ENCODE data around the gene RHBDL2. TPM values are rescaled to one million over a fixed set of nuclear protein-coding genes. Genes with fewer than 3 reads are reported as not detected.

The RHBDL2 gene
- total RNA-seq, 1 donor from 2014 or later = not detected

GRCh38 chr1:38953433-38953860, 11.8 kb upstream of the RHBDL2 start:
- Mint-ChIP-seq H3K4me1 (peaks cover 5% of the 10 kb centered on the region), H3K36me3 (no peaks in the 10 kb centered on the region), H3K27me3 (ENCODE audit: low read depth) (no peaks in the 10 kb centered on the region), H3K4me3 (no peak overlapping the region), H3K27ac (no peak overlapping the region), H3K9me3 (peaks cover 4% of the 10 kb centered on the region)
- TF ChIP-seq CTCF (IDR thresholded peaks at IDR 0.05; ENCODE audit: unreplicated experiment) = no peak
- no peak for DNase-seq (ENCODE audit: low spot score in 2 of 2, unreplicated experiment in 2 of 2)

- H3K27ac Mint-ChIP-seq = no peak overlapping the region
- H3K36me3 Mint-ChIP-seq = no peaks in the 10 kb centered on the region
- H3K9me3 Mint-ChIP-seq = peaks cover 8% of the 10 kb centered on the region
- H3K4me1 Mint-ChIP-seq = peaks cover 5% of the 10 kb centered on the region
- TF ChIP-seq CTCF (IDR thresholded peaks at IDR 0.05; ENCODE audit: unreplicated experiment) = no peak
- no peaks in the 10 kb centered on the region for H3K27me3 Mint-ChIP-seq (ENCODE audit: low read depth)
- no peak overlapping the region for H3K4me3 Mint-ChIP-seq
- DNase-seq (ENCODE audit: low spot score in 2 of 2, unreplicated experiment in 2 of 2) = no peak
These were observed 8.9 kb upstream of the RHBDL2 start for GRCh38 chr1:38950553-38950952.

- Mint-ChIP-seq H3K36me3 (no peaks in the 10 kb centered on the region), H3K4me3 (no peak overlapping the region), H3K27ac (no peak overlapping the region), H3K4me1 (no peaks in the 10 kb centered on the region), H3K27me3 (ENCODE audit: low read depth) (no peaks in the 10 kb centered on the region), H3K9me3 (peaks cover 5% of the 10 kb centered on the region)
- DNase-seq (ENCODE audit: low spot score in 2 of 2, unreplicated experiment in 2 of 2) = no peak
- TF ChIP-seq CTCF (IDR thresholded peaks at IDR 0.05; ENCODE audit: unreplicated experiment) = no peak
These were observed 2.9 kb upstream of the RHBDL2 start for GRCh38 chr1:38944547-38944946.

- H3K27me3 Mint-ChIP-seq (ENCODE audit: low read depth) = no peaks in the 10 kb centered on the region
- no peak for DNase-seq (ENCODE audit: low spot score in 2 of 2, unreplicated experiment in 2 of 2)
- H3K36me3 Mint-ChIP-seq = no peaks in the 10 kb centered on the region
- H3K4me1 Mint-ChIP-seq = no peaks in the 10 kb centered on the region
- H3K27ac Mint-ChIP-seq = no peak overlapping the region
- TF ChIP-seq CTCF (IDR thresholded peaks at IDR 0.05; ENCODE audit: unreplicated experiment) = no peak
- peaks cover 5% of the 10 kb centered on the region for H3K9me3 Mint-ChIP-seq
- H3K4me3 Mint-ChIP-seq = no peak overlapping the region
These were observed 1.2 kb upstream of the RHBDL2 start for GRCh38 chr1:38942664-38943428.

GRCh38 chr1:38941093-38941492, 537 bp downstream of the RHBDL2 start:
- H3K36me3 Mint-ChIP-seq = no peaks in the 10 kb centered on the region
- no peak overlapping the region for H3K4me3 Mint-ChIP-seq
- no peaks in the 10 kb centered on the region for H3K4me1 Mint-ChIP-seq
- H3K27me3 Mint-ChIP-seq (ENCODE audit: low read depth) = no peaks in the 10 kb centered on the region
- H3K27ac Mint-ChIP-seq = no peak overlapping the region
- H3K9me3 Mint-ChIP-seq = no peaks in the 10 kb centered on the region
- TF ChIP-seq CTCF (IDR thresholded peaks at IDR 0.05; ENCODE audit: unreplicated experiment) = no peak
- no peak for DNase-seq (ENCODE audit: low spot score in 2 of 2, unreplicated experiment in 2 of 2)
